GM23338 (cell line): ENCODE measurements around the gene CBFA2T3. TPM values are rescaled to one million over a fixed set of nuclear protein-coding genes. Genes with fewer than 3 reads are reported as not detected.

Experiments used
- ATAC-seq: fragments of 200-7000 bp; cut with Tn5 transposase; 3 replicates; pipeline ENCODE4 v1.9.1; 2020
- DNase-seq: peaks from one replicate; pipeline ENCODE4 v3.0.0-alpha.2; 2015; ENCODE audit warnings: low spot score
- H2AFZ ChIP-seq: fragments of 200-600 bp; sonication (generic); 2 replicates; pipeline ENCODE4 v1.8.0; 2016; ENCODE audit warnings: antibody characterized with exemption, mild to moderate bottlenecking, moderate library complexity
- H3F3A ChIP-seq: fragments of 200-600 bp; sonication (generic); replicated peaks from 2 replicates; pipeline ENCODE4 v1.8.0; 2017; ENCODE audit warnings: antibody characterized with exemption, mixed run types, low read depth
- H3K27ac ChIP-seq: fragments of 200-600 bp; sonication (generic); 2 replicates; pipeline ENCODE4 v1.6.1; 2016; ENCODE audit warnings: low read depth
- H3K27me3 ChIP-seq: fragments of 200-600 bp; sonication (generic); 2 replicates; pipeline ENCODE4 v1.8.0; 2016; ENCODE audit warnings: mild to moderate bottlenecking, mixed run types, moderate library complexity; ENCODE audit not compliant: insufficient read depth
- H3K36me3 ChIP-seq: fragments of 200-600 bp; sonication (generic); 2 replicates; pipeline ENCODE4 v1.8.0; 2016; ENCODE audit warnings: mild to moderate bottlenecking; ENCODE audit not compliant: insufficient read depth
- H3K4me1 ChIP-seq: fragments of 200-600 bp; sonication (generic); 2 replicates; pipeline ENCODE4 v1.8.0; 2016; ENCODE audit warnings: mild to moderate bottlenecking, moderate library complexity; ENCODE audit not compliant: insufficient read depth
- H3K4me2 ChIP-seq: fragments of 200-600 bp; sonication (generic); 2 replicates; pipeline ENCODE4 v1.7.1; 2017; ENCODE audit warnings: mixed run types
- H3K4me3 ChIP-seq: fragments of 200-600 bp; sonication (generic); 2 replicates; pipeline ENCODE4 v1.6.1; 2016; ENCODE audit warnings: mixed run types
- H3K79me2 ChIP-seq: fragments of 200-600 bp; sonication (generic); replicated peaks from 2 replicates; pipeline ENCODE4 v1.8.0; 2017; ENCODE audit warnings: mild to moderate bottlenecking; ENCODE audit not compliant: insufficient read depth
- H3K9me2 ChIP-seq: fragments of 200-600 bp; sonication (generic); 2 replicates; pipeline ENCODE4 v1.8.0; 2017; ENCODE audit not compliant: insufficient read depth
- H4K20me1 ChIP-seq: fragments of 200-600 bp; sonication (generic); replicated peaks from 2 replicates; pipeline ENCODE4 v1.8.0; 2017; ENCODE audit warnings: mild to moderate bottlenecking; ENCODE audit not compliant: insufficient read depth
- H3K27ac Mint-ChIP-seq: 2 replicates; pipeline ENCODE4 v1.8.0; 2020; ENCODE audit warnings: inconsistent platforms, mild to moderate bottlenecking, moderate library complexity, mixed read lengths
- H3K27me3 Mint-ChIP-seq: 3 replicates; pipeline ENCODE4 v1.8.0; 2022; ENCODE audit warnings: low read depth, mild to moderate bottlenecking, moderate library complexity, mixed read lengths, inconsistent platforms; ENCODE audit not compliant: insufficient read depth, poor library complexity
- H3K36me3 Mint-ChIP-seq: 3 replicates; pipeline ENCODE4 v1.8.0; 2021; ENCODE audit warnings: low read depth, mild to moderate bottlenecking, inconsistent platforms, moderate library complexity, mixed read lengths
- H3K4me1 Mint-ChIP-seq: 3 replicates; pipeline ENCODE4 v1.8.0; 2020; ENCODE audit warnings: mild to moderate bottlenecking, inconsistent platforms, mixed read lengths
- H3K4me3 Mint-ChIP-seq: 3 replicates; pipeline ENCODE4 v1.8.0; 2021; ENCODE audit warnings: moderate library complexity, mild to moderate bottlenecking, inconsistent platforms, mixed read lengths
- H3K9me3 Mint-ChIP-seq: 3 replicates; pipeline ENCODE4 v1.8.0; 2020; ENCODE audit warnings: moderate library complexity, mild to moderate bottlenecking, inconsistent platforms, mixed read lengths
- CREB1 ChIP-seq: fragments of 250-450 bp; sonication (Bioruptor Pico); IDR thresholded peaks from 2 replicates; pipeline ENCODE4 v1.5.0; 2020; ENCODE audit warnings: low read depth, mild to moderate bottlenecking, moderate library complexity
- ZNF462 ChIP-seq: fragments of 250-450 bp; sonication (Bioruptor Pico); IDR thresholded peaks from 2 replicates; pipeline ENCODE4 v1.5.0; 2020; ENCODE audit warnings: mild to moderate bottlenecking, moderate library complexity
- polyA plus RNA-seq: library from polyadenylated mRNA; unstranded; fragments of >200 nt; fragmentation: Nextera tagmentation; extraction: Ambion mirVana; gene quantifications from 2 replicates; pipeline ENCODE4 v1.2.1, GENCODE V29; 2016
- total RNA-seq: library from RNA; depleted of rRNA; stranded (reverse); fragments of >200 nt; shearing (Covaris generic); gene quantifications from 2 replicates; pipeline ENCODE4 v1.2.3, GENCODE V29; 2014
- TF ChIP-seq, protein P1 (sequence below): IDR thresholded peaks from one replicate; pipeline ENCODE4 v1.6.1; 2018; ENCODE audit warnings: antibody characterized with exemption; ENCODE audit not compliant: unreplicated experiment

Gene CBFA2T3
- total and polyA plus RNA-seq, 2 experiments from 2014 or later = 0.87 to 1.5 TPM

GRCh38 chr16:88994695-88995094 is 17.7 kb upstream of the CBFA2T3 start:
- TF ChIP-seq ZNF462 (CRISPR knock-in tag) = no peak
- TF ChIP-seq CREB1 (CRISPR knock-in tag) = no peak
- TF ChIP-seq, protein P1, sequence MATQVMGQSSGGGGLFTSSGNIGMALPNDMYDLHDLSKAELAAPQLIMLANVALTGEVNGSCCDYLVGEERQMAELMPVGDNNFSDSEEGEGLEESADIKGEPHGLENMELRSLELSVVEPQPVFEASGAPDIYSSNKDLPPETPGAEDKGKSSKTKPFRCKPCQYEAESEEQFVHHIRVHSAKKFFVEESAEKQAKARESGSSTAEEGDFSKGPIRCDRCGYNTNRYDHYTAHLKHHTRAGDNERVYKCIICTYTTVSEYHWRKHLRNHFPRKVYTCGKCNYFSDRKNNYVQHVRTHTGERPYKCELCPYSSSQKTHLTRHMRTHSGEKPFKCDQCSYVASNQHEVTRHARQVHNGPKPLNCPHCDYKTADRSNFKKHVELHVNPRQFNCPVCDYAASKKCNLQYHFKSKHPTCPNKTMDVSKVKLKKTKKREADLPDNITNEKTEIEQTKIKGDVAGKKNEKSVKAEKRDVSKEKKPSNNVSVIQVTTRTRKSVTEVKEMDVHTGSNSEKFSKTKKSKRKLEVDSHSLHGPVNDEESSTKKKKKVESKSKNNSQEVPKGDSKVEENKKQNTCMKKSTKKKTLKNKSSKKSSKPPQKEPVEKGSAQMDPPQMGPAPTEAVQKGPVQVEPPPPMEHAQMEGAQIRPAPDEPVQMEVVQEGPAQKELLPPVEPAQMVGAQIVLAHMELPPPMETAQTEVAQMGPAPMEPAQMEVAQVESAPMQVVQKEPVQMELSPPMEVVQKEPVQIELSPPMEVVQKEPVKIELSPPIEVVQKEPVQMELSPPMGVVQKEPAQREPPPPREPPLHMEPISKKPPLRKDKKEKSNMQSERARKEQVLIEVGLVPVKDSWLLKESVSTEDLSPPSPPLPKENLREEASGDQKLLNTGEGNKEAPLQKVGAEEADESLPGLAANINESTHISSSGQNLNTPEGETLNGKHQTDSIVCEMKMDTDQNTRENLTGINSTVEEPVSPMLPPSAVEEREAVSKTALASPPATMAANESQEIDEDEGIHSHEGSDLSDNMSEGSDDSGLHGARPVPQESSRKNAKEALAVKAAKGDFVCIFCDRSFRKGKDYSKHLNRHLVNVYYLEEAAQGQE = no peak
- no peak overlapping the region for H3K27ac ChIP-seq
- no peak overlapping the region for H3K4me2 ChIP-seq
- Mint-ChIP-seq H3K27me3 (peaks cover 13% of the 10 kb centered on the region), H3K36me3 (peaks cover 15% of the 10 kb centered on the region), H3K4me1 (peaks cover 15% of the 10 kb centered on the region), H3K9me3 (peaks cover 26% of the 10 kb centered on the region), H3K27ac (no peak overlapping the region), H3K4me3 (no peak overlapping the region; the same call in 2 of the 3 replicates)
- H3K4me3 ChIP-seq = no peak overlapping the region
- no peaks in the 10 kb centered on the region for H4K20me1 ChIP-seq
- DNase-seq = no peak
- H3K79me2 ChIP-seq = no peaks in the 10 kb centered on the region
- peak overlapping the region; percentile 59 for H2AFZ ChIP-seq
- H3K9me2 ChIP-seq = no peaks in the 10 kb centered on the region
- H3K27me3 ChIP-seq = no peaks in the 10 kb centered on the region
- H3K36me3 ChIP-seq = no peaks in the 10 kb centered on the region
- no peaks in the 10 kb centered on the region; the same call in 1 of the 2 replicates for H3F3A ChIP-seq
- ATAC-seq = no peak
- H3K4me1 ChIP-seq = peaks cover 8% of the 10 kb centered on the region; the same call in 1 of the 2 replicates
